ENCODE results near the gene ZNF316. TPM values are rescaled to one million over a fixed set of nuclear protein-coding genes. Genes with fewer than 3 reads are reported as not detected.

The ZNF316 gene
- total RNA-seq, 4 donors from 2014 or later: 40.6 to 63.7 (median 49.5) TPM

DNA sequence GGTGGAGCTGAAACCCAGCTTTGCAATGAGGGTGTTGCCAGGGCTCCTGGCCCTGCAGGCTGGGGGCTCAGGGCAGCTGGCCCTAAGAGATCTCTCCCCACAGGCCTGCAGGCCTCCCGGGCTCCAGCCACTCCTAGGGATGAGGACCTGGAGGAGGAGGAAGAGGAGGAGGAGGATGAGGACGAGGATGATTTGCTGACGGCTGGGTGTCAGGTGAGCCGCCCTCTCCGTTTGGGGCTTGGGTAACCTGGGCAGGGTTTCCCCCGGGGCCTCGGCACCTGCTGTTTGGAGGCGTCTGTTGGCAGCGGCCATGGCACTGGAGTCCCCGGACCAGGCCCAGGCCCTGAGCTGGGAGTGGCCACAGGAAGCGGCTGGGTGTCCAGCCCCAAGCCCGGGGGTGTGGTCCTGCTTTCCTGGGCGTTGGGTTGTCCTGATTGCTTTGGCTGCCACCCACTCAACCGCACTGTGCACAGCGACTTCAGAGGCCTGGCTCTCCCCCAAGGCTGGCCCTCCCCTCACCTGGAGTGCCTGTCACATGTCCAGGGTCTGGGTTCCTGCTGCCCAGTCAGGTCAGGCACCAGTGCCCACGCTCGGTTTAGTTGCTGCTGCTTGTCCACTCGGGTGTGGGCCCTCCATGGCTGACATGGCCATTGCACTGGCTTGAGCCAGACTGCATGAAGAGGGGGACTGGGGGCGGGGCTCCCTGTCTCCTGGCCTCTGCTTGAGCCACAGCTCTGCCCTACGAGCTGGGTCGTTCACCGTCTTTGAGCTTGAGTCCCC, 5.9 kb downstream of the ZNF316 start:
- Histone ChIP-seq H3K4me1 (peaks cover 25 to 54% of the 10 kb centered on the region in 2 donors), H3K9me3 (no peaks in the 10 kb centered on the region), H3K36me3 (peaks cover 9 to 24% of the 10 kb centered on the region in 2 donors), H3K4me3 (replicated peaks in 1 of 3) (no peak overlapping the region), H3K27me3 (no peaks in the 10 kb centered on the region), H3K27ac (peak overlapping the region; percentile 88 to 93 (median 89))
- peak; percentile 100 for DNase-seq
- TF ChIP-seq, protein P1, sequence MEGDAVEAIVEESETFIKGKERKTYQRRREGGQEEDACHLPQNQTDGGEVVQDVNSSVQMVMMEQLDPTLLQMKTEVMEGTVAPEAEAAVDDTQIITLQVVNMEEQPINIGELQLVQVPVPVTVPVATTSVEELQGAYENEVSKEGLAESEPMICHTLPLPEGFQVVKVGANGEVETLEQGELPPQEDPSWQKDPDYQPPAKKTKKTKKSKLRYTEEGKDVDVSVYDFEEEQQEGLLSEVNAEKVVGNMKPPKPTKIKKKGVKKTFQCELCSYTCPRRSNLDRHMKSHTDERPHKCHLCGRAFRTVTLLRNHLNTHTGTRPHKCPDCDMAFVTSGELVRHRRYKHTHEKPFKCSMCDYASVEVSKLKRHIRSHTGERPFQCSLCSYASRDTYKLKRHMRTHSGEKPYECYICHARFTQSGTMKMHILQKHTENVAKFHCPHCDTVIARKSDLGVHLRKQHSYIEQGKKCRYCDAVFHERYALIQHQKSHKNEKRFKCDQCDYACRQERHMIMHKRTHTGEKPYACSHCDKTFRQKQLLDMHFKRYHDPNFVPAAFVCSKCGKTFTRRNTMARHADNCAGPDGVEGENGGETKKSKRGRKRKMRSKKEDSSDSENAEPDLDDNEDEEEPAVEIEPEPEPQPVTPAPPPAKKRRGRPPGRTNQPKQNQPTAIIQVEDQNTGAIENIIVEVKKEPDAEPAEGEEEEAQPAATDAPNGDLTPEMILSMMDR (IDR thresholded peaks at IDR 0.05): peak in 1 of 6 experiments; percentile 13
- peak in 1 of 2 donors; percentile 43 for TF ChIP-seq POLR2A (IDR thresholded peaks at IDR 0.05)
- intact Hi-C loops (cut with DNase I): no loop called here
- WGBS, 2 donors: 41 to 69% methylated on average over 8 to 13 of the region's 22 CpGs

DNA sequence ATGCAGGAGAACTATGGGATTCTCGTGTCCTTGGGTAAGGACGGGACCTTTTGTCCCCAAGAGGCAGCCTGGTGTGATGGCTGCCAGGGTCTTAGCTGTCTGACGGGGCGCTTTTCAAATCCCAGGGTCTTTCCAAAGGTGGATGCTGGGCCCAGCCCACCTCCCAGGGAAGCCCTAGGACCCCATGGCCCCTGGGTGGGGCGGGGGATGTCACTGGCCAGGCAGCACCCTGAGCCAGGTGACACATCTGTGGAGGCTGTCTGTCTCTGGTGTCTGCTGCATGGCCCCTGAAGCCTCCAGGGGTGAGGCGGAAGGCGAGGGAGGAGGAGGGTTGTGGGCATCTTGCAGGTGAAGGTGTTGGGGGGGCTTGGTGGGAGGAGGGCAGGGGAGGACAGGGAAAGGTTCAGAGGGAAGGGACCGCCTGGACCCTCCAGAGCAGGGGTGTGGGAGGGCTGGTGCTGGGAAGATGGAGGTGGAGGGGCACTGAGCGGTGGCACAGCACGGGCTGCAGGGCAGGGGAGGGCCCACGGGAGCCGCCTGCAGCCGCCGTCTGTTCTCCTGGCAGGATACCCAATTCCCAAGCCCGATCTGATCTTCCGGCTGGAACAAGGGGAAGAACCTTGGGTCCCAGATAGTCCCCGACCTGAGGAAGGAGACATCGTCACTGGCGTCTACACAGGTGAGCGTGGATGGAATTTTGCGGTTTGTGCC, 7.0 kb downstream of the ZNF316 start:
- Histone ChIP-seq H3K27ac (peak overlapping the region; percentile 88 to 93 (median 89)), H3K27me3 (no peaks in the 10 kb centered on the region), H3K9me3 (no peaks in the 10 kb centered on the region), H3K4me1 (peaks cover 17 to 43% of the 10 kb centered on the region in 2 donors), H3K4me3 (replicated peaks in 1 of 3) (no peak overlapping the region), H3K36me3 (peaks cover 9 to 24% of the 10 kb centered on the region in 2 donors)
- no peak for DNase-seq
- 95% methylated on average over 17 to 20 of the region's 21 CpGs for WGBS, 2 donors
- intact Hi-C loops (cut with DNase I): no loop called here
- no peak for TF ChIP-seq POLR2A (IDR thresholded peaks at IDR 0.05)
- TF ChIP-seq, protein P1 (IDR thresholded peaks at IDR 0.05): no peak

DNA sequence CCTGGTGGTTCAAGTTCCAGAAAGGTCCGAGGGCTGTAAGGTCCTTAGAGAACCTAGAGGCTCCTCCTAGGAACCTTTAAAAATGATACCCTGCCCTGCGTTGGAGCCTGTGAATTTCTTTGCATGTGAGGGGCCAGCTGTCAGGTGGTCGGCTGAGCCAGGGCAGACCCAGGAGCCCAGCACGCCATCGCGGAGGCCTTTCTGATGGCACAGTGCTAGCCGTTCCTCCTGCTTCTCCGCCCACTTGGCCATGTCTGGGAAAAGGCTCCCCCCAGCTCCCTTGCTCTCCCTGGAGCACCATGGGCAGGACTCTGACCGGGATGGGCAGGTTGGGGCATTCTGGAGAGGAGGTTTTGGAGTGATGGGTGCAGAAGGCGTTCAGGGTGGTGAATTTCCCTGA, 7.6 kb downstream of the ZNF316 start:
- Histone ChIP-seq H3K27me3 (no peaks in the 10 kb centered on the region), H3K9me3 (no peaks in the 10 kb centered on the region), H3K4me1 (peaks cover 17 to 39% of the 10 kb centered on the region in 2 donors), H3K4me3 (replicated peaks in 1 of 3) (no peak overlapping the region), H3K36me3 (peaks cover 9 to 24% of the 10 kb centered on the region in 2 donors), H3K27ac (no peak overlapping the region)
- WGBS, 2 donors: 96 to 100% methylated on average over 10 of the region's 10 CpGs
- no peak for TF ChIP-seq POLR2A (IDR thresholded peaks at IDR 0.05)
- TF ChIP-seq, protein P1 (IDR thresholded peaks at IDR 0.05): no peak
- no peak for DNase-seq
- intact Hi-C loops (cut with DNase I): no loop called here

DNA sequence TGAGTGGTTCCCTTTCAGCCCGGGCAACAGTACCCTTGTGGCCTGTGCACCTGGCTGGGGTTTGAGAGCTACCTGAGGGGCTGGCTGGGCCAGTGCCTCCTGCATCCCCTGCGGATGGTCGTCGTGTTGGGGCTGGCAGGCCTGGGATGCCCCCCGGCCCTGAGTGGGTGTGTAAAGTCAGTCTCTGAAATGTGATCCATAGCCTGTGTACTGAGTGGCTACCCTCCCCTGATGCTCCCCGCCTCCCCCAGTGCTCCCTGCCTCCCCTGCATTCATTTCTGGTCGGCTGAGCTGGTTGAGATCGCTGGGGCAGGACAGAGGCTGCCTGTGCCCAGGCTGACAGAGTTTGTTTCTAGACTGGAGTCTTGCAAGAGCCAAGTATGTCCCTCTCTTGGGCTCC, 9.3 kb downstream of the ZNF316 start:
- DNase-seq: peak; percentile 64 to 69
- Histone ChIP-seq H3K27me3 (no peaks in the 10 kb centered on the region), H3K4me3 (replicated peaks in 1 of 3) (no peak overlapping the region), H3K4me1 (peaks cover 17 to 39% of the 10 kb centered on the region in 2 donors), H3K9me3 (no peaks in the 10 kb centered on the region), H3K36me3 (peaks cover 9 to 24% of the 10 kb centered on the region in 2 donors), H3K27ac (peak overlapping the region in 2 of 3 donors; percentile 57 to 61)
- intact Hi-C loops (cut with DNase I): no loop called here
- no peak for TF ChIP-seq POLR2A (IDR thresholded peaks at IDR 0.05)
- TF ChIP-seq, protein P1 (IDR thresholded peaks at IDR 0.05): no peak
- 33 to 45% methylated on average over 3 to 5 of the region's 8 CpGs for WGBS, 2 donors

Measured in thyroid gland (tissue), 4 donors.